HepG2 (cell line): ENCODE results near the gene UBE2H. TPM values are rescaled to one million over a fixed set of nuclear protein-coding genes. Genes with fewer than 3 reads are reported as not detected.

Experiments used
- CTCF ChIP-seq: sonication (generic); formaldehyde crosslinking; IDR thresholded peaks from 2 replicates; pipeline ENCODE4 v1.5.0; 2020; ENCODE audit warnings: mild to moderate bottlenecking, missing genetic modification reagents, moderate library complexity
- E2F2 ChIP-seq: sonication (generic); formaldehyde crosslinking; IDR thresholded peaks from 2 replicates; pipeline ENCODE4 v1.4.0; 2020; ENCODE audit warnings: missing genetic modification reagents, borderline replicate concordance
- EEA1 ChIP-seq: sonication (generic); formaldehyde crosslinking; IDR thresholded peaks from 2 replicates; pipeline ENCODE4 v1.5.1; 2020; ENCODE audit warnings: mild to moderate bottlenecking, missing genetic modification reagents, borderline replicate concordance
- GABPA ChIP-seq, 2 experiments: IDR thresholded peaks; 2 replicates each; pipeline ENCODE4 v1.6.1; 2011 to 2016; ENCODE audit warnings: low read depth in 2 of 2, low read length in 1 of 2, missing biosample characterization in 1 of 2, missing genetic modification characterization in 1 of 2
- JUND ChIP-seq: sonication (generic); formaldehyde crosslinking; IDR thresholded peaks from 2 replicates; pipeline ENCODE4 v1.8.0; 2022; ENCODE audit warnings: mild to moderate bottlenecking, missing genetic modification reagents
- KMT2B ChIP-seq: IDR thresholded peaks from 2 replicates; pipeline ENCODE4 v1.6.1; 2016; ENCODE audit warnings: missing genetic modification reagents, missing compliant biosample characterization
- MXI1 ChIP-seq: IDR thresholded peaks from 3 replicates; pipeline ENCODE4 v1.6.1; 2012; ENCODE audit warnings: low read depth, low read length, inconsistent platforms, borderline replicate concordance
- NCOA2 ChIP-seq: sonication (generic); formaldehyde crosslinking; IDR thresholded peaks from 2 replicates; pipeline ENCODE4 v1.8.0; 2022; ENCODE audit warnings: inconsistent platforms
- SNRNP70 ChIP-seq: fragments of 200-400 bp; formaldehyde crosslinking; IDR thresholded peaks from 2 replicates; pipeline ENCODE4 v1.6.1; 2017; ENCODE audit warnings: mild to moderate bottlenecking, low read depth, low read length, moderate library complexity
- SP5 ChIP-seq: IDR thresholded peaks from 2 replicates; pipeline ENCODE4 v1.6.1; 2016; ENCODE audit warnings: low read depth, borderline replicate concordance
- TGIF2 ChIP-seq: IDR thresholded peaks from 2 replicates; pipeline ENCODE4 v1.6.1; 2016; ENCODE audit warnings: control low read depth, missing compliant biosample characterization
- TP53 ChIP-seq: sonication (generic); formaldehyde crosslinking; conservative IDR thresholded peaks from 2 replicates; pipeline ENCODE4 v1.4.0; 2020; ENCODE audit warnings: missing genetic modification reagents
- ZBTB20 ChIP-seq: sonication (generic); formaldehyde crosslinking; IDR thresholded peaks from 2 replicates; pipeline ENCODE4 v1.8.1; 2023; ENCODE audit warnings: missing genetic modification reagents, low read depth, mild to moderate bottlenecking, borderline replicate concordance
- ZNF556 ChIP-seq: sonication (generic); formaldehyde crosslinking; IDR thresholded peaks from 2 replicates; pipeline ENCODE4 v1.4.0; 2020; ENCODE audit warnings: mild to moderate bottlenecking, missing genetic modification reagents, borderline replicate concordance
- ZNF687 ChIP-seq: sonication (generic); formaldehyde crosslinking; IDR thresholded peaks from 2 replicates; pipeline ENCODE4 v1.5.1; 2020; ENCODE audit warnings: mild to moderate bottlenecking, missing genetic modification reagents, moderate library complexity
- ZSCAN9 ChIP-seq: IDR thresholded peaks from 2 replicates; pipeline ENCODE4 v1.6.1; 2016; ENCODE audit warnings: borderline replicate concordance
- polyA plus RNA-seq, 8 experiments: library from polyadenylated mRNA; depleted of rRNA in 3 of 8; stranded (reverse) in 7 of 8; unstranded in 1 of 8; fragments of >200 nt; fragmentation: Illumina TruSeq in 4 of 8; extraction: Trizol in 4 of 8; gene quantifications; 2 replicates each; pipeline versions ENCODE4 v1.2.1 to v1.2.3, GENCODE V29; 2011 to 2016; ENCODE audit warnings: low read depth in 4 of 8, missing spikeins in 1 of 8, mixed read lengths in 1 of 8; ENCODE audit not compliant: insufficient read depth in 1 of 8
- total RNA-seq, 5 experiments: library from RNA; depleted of rRNA; stranded (reverse); fragments of >200 nt; fragmentation: Illumina TruSeq; extraction: Trizol; gene quantifications; 2 replicates each; pipeline ENCODE4 v1.2.3, GENCODE V29; 2016; ENCODE audit warnings: low read depth in 1 of 5
- TF ChIP-seq, protein P1 (sequence below): IDR thresholded peaks from 2 replicates; pipeline ENCODE4 v1.4.0; 2020; ENCODE audit warnings: mild to moderate bottlenecking, missing genetic modification reagents

UBE2H gene
- total and polyA plus RNA-seq, 2 of the 13 experiments (the other 11 are each of a cell fraction or from before 2014, with no cell fraction given): 15.5 to 40.1 TPM

GRCh38 chr7:129958643-129959470 is 6.1 kb upstream of the UBE2H start (continued):
- TF ChIP-seq MXI1 (peak; percentile 29; the same call in 1 of the 3 replicates), EEA1 (no peak), TP53 (CRISPR knock-in tag) (0 out of 2 replicates have a peak, but pooled peaks have one; percentile 41), NCOA2 (CRISPR knock-in tag) (peak; percentile 20; the same call in 1 of the 2 replicates), GABPA (IDR thresholded peaks at IDR 0.05; ENCODE audit: low read depth, low read length) (no peak), GABPA (CRISPR knock-in tag; IDR thresholded peaks at IDR 0.05; ENCODE audit: low read depth) (0 out of 2 replicates have a peak, but pooled peaks have one; percentile 21), SP5 (no peak), E2F2 (CRISPR knock-in tag) (no peak), ZSCAN9 (CRISPR knock-in tag) (0 out of 2 replicates have a peak, but pooled peaks have one; percentile 40), ZNF556 (CRISPR knock-in tag) (peak; percentile 73; the same call in 1 of the 2 replicates), TGIF2 (CRISPR knock-in tag) (peak; percentile 72; the same call in 1 of the 2 replicates), JUND (peak; percentile 89), ZBTB20 (CRISPR knock-in tag) (peak; percentile 47; the same call in 1 of the 2 replicates), CTCF (peak; percentile 48), SNRNP70 (no peak), ZNF687 (CRISPR knock-in tag) (peak; percentile 70), KMT2B (CRISPR knock-in tag) (peak; percentile 62)
- TF ChIP-seq, protein P1, sequence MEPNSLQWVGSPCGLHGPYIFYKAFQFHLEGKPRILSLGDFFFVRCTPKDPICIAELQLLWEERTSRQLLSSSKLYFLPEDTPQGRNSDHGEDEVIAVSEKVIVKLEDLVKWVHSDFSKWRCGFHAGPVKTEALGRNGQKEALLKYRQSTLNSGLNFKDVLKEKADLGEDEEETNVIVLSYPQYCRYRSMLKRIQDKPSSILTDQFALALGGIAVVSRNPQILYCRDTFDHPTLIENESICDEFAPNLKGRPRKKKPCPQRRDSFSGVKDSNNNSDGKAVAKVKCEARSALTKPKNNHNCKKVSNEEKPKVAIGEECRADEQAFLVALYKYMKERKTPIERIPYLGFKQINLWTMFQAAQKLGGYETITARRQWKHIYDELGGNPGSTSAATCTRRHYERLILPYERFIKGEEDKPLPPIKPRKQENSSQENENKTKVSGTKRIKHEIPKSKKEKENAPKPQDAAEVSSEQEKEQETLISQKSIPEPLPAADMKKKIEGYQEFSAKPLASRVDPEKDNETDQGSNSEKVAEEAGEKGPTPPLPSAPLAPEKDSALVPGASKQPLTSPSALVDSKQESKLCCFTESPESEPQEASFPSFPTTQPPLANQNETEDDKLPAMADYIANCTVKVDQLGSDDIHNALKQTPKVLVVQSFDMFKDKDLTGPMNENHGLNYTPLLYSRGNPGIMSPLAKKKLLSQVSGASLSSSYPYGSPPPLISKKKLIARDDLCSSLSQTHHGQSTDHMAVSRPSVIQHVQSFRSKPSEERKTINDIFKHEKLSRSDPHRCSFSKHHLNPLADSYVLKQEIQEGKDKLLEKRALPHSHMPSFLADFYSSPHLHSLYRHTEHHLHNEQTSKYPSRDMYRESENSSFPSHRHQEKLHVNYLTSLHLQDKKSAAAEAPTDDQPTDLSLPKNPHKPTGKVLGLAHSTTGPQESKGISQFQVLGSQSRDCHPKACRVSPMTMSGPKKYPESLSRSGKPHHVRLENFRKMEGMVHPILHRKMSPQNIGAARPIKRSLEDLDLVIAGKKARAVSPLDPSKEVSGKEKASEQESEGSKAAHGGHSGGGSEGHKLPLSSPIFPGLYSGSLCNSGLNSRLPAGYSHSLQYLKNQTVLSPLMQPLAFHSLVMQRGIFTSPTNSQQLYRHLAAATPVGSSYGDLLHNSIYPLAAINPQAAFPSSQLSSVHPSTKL: peak; percentile 83
